HG02763 (cell line): ENCODE measurements around the gene PCTP.

ENCODE experiments used
- ATAC-seq: cut with Tn5 transposase; IDR thresholded peaks from one replicate; pipeline ENCODE4 v1.9.1; 2021; ENCODE audit warnings: mild to moderate bottlenecking, moderate library complexity; ENCODE audit not compliant: unreplicated experiment

The PCTP gene

GRCh38 chr17:55785181-55785580 is 34.3 kb downstream of the PCTP start:
- no peak for ATAC-seq

GRCh38 chr17:55793272-55793671 is 42.4 kb downstream of the PCTP start:
- ATAC-seq = no peak

- no peak for ATAC-seq
These were observed 44.1 kb downstream of the PCTP start for GRCh38 chr17:55794725-55795482.

- no peak for ATAC-seq
These were observed 56.1 kb downstream of the PCTP start for GRCh38 chr17:55806745-55807495.

- no peak for ATAC-seq
These were observed 60.7 kb downstream of the PCTP start for GRCh38 chr17:55811536-55811935.

- ATAC-seq = no peak
These were observed 61.5 kb downstream of the PCTP start for GRCh38 chr17:55812323-55812722.

- ATAC-seq = no peak
These were observed 63.1 kb downstream of the PCTP start for GRCh38 chr17:55813944-55814343.

- ATAC-seq = no peak
These were observed 63.5 kb downstream of the PCTP start for GRCh38 chr17:55814377-55814776.

GRCh38 chr17:55816532-55817396 is 65.9 kb downstream of the PCTP start:
- ATAC-seq = no peak

GRCh38 chr17:55817397-55817709 is 66.5 kb downstream of the PCTP start:
- ATAC-seq = no peak

GRCh38 chr17:55818026-55818425 is 67.2 kb downstream of the PCTP start:
- no peak for ATAC-seq

- ATAC-seq = no peak
These were observed 67.9 kb downstream of the PCTP start for GRCh38 chr17:55818451-55819375.

GRCh38 chr17:55820675-55821074 is 69.8 kb downstream of the PCTP start:
- ATAC-seq = no peak

GRCh38 chr17:55822028-55822427 is 71.2 kb downstream of the PCTP start:
- ATAC-seq = no peak

GRCh38 chr17:55825213-55825612 is 74.4 kb downstream of the PCTP start:
- no peak for ATAC-seq
